Gastroesophageal sphincter (tissue), 3 donors: ENCODE measurements around the gene ADAMTS19.

Experiments
- CTCF ChIP-seq, 4 experiments: fragments of 200-600 bp in 2 of 4; fragments of 450-650 bp in 2 of 4; sonication (generic) in 1 of 4; IDR thresholded peaks; one replicate each; pipeline ENCODE4 v1.5.1; 2017 to 2019; ENCODE audit warnings: antibody characterized with exemption in 4 of 4, mild to moderate bottlenecking in 2 of 4, moderate library complexity in 2 of 4
- EP300 ChIP-seq: sonication (generic); formaldehyde crosslinking; IDR thresholded peaks from one replicate; pipeline ENCODE4 v1.6.1; 2017; ENCODE audit warnings: antibody characterized with exemption, mild to moderate bottlenecking
- POLR2A ChIP-seq, 2 donors: fragments of 450-650 bp; IDR thresholded peaks; one replicate each; pipeline ENCODE4 v1.6.1; 2017; ENCODE audit warnings: antibody characterized with exemption in 2 of 2, mild to moderate bottlenecking in 2 of 2, moderate library complexity in 1 of 2

GRCh38 chr5:129465776-129466344 is 5.8 kb downstream of the ADAMTS19 start:
- TF ChIP-seq POLR2A (IDR thresholded peaks at IDR 0.05) (no peak), CTCF (IDR thresholded peaks at IDR 0.05) (no peak), EP300 (no peak)
